GM12878 (cell line): Measurements from ENCODE around the gene OR51A7. TPM values are rescaled to one million over a fixed set of nuclear protein-coding genes. Genes with fewer than 3 reads are reported as not detected.

Experiments used
- ATAC-seq: fragments of 200-7000 bp; cut with Tn5 transposase; 3 replicates; pipeline ENCODE4 v1.9.1; 2020; ENCODE audit warnings: mild to moderate bottlenecking, moderate library complexity
- BruUV-seq: library from RNA; stranded (reverse); fragments of 400-500 nt; replicated peaks from 2 replicates; lab custom pipeline; 2021; lab: Mats Ljungman, UMichigan
- CTCF ChIA-PET: fragments of 300-600 bp; sonication (Branson Sonifier 250); formaldehyde crosslinking; extraction: SDS; loops from one replicate; lab custom pipeline; 2021; ENCODE audit warnings: inconsistent platforms; lab: Yijun Ruan, JAX
- POLR2A ChIA-PET: fragments of 350-600 bp; formaldehyde crosslinking; extraction: SDS; loops from one replicate; lab custom pipeline; 2021; ENCODE audit warnings: inconsistent platforms; lab: Charles Lee
- RAD21 ChIA-PET: fragments of 300-600 bp; sonication (Branson Sonifier 250); formaldehyde crosslinking; loops from one replicate; lab custom pipeline; 2023; ENCODE audit warnings: antibody characterized with exemption; ENCODE audit not compliant: unreplicated experiment; lab: Charles Lee
- SMC1A ChIA-PET: fragments of 300-600 bp; sonication (Branson Sonifier 250); formaldehyde crosslinking; loops from one replicate; lab custom pipeline; 2023; ENCODE audit not compliant: unreplicated experiment, uncharacterized antibody; lab: Charles Lee
- DNase-seq: peaks from one replicate; pipeline ENCODE4 v3.0.0-alpha.2; 2011; ENCODE audit warnings: low read depth, low spot score
- FAIRE-seq: peaks from 3 replicates; lab custom pipeline; 2011; peaks lifted over from hg19 to GRCh38; lab: Jason Lieb, UNC
- H2AFZ ChIP-seq: 2 replicates; pipeline ENCODE4 v1.6.0; 2011; ENCODE audit warnings: low read depth, low read length, control low read depth; ENCODE audit not compliant: control insufficient read depth
- H3K27ac ChIP-seq: 2 replicates; pipeline ENCODE4 v1.5.1; 2011; ENCODE audit warnings: control low read depth; ENCODE audit not compliant: control insufficient read depth, insufficient read depth
- H3K27me3 ChIP-seq, 2 experiments: replicated peaks in 1 of 2; 2 replicates each; pipeline versions ENCODE4 v1.6.0 to v1.6.1; 2011; ENCODE audit warnings: low read length in 1 of 2; ENCODE audit not compliant: control insufficient read depth in 2 of 2, insufficient read depth in 2 of 2
- H3K36me3 ChIP-seq, 2 experiments: 2 replicates each; pipeline ENCODE4 v1.5.1; 2011; ENCODE audit warnings: low read length in 1 of 2; ENCODE audit not compliant: control insufficient read depth in 2 of 2, insufficient read depth in 2 of 2
- H3K4me1 ChIP-seq: 2 replicates; pipeline ENCODE4 v1.6.1; 2011; ENCODE audit warnings: mild to moderate bottlenecking, low read length, moderate library complexity, mixed read lengths; ENCODE audit not compliant: control insufficient read depth, insufficient read depth
- H3K4me2 ChIP-seq: 2 replicates; pipeline ENCODE4 v1.6.0; 2011; ENCODE audit warnings: control low read depth; ENCODE audit not compliant: control insufficient read depth, insufficient read depth
- H3K4me3 ChIP-seq: fragments of 200-600 bp; sonication (generic); 2 replicates; pipeline ENCODE4 v1.5.1; 2016
- H3K79me2 ChIP-seq: 2 replicates; pipeline ENCODE4 v1.6.0; 2011; ENCODE audit warnings: low read length; ENCODE audit not compliant: control insufficient read depth, insufficient read depth
- H3K9ac ChIP-seq: 2 replicates; pipeline ENCODE4 v1.8.0; 2011; ENCODE audit warnings: low read length, control low read depth, mixed read lengths; ENCODE audit not compliant: control insufficient read depth, insufficient read depth
- H3K9me3 ChIP-seq: replicated peaks from 3 replicates; pipeline ENCODE4 v1.5.1; 2011; ENCODE audit warnings: mild to moderate bottlenecking, low read length; ENCODE audit not compliant: control insufficient read depth, insufficient read depth
- H4K20me1 ChIP-seq: 2 replicates; pipeline ENCODE4 v1.6.0; 2011; ENCODE audit not compliant: control insufficient read depth, insufficient read depth
- CEBPB ChIP-seq, 2 experiments: fragments of 150-350 bp in 1 of 2; IDR thresholded peaks; 2 replicates each; pipeline ENCODE4 v1.6.1; 2012 to 2014; ENCODE audit warnings: low read depth in 2 of 2, low read length in 2 of 2, borderline replicate concordance in 1 of 2, inconsistent platforms in 1 of 2
- ESRRA ChIP-seq: IDR thresholded peaks from 2 replicates; pipeline ENCODE4 v1.6.1; 2012; ENCODE audit warnings: mild to moderate bottlenecking, low read length, improper control_type of control experiment
- PAX5 ChIP-seq: IDR thresholded peaks from 2 replicates; pipeline ENCODE4 v1.6.1; 2011; ENCODE audit warnings: low read depth, low read length, borderline replicate concordance
- PAX8 ChIP-seq: fragments of 450-650 bp; IDR thresholded peaks from 2 replicates; pipeline ENCODE4 v1.6.1; 2017; ENCODE audit warnings: mild to moderate bottlenecking, moderate library complexity
- WGBS: methylation state at CpG from one replicate; pipeline ENCODE4 v1.1.6; 2016; ENCODE audit warnings: low lambda C conversion rate; ENCODE audit not compliant: insufficient replicate concordance, insufficient coverage; ENCODE audit errors: missing lambda C conversion rate; 5-methylcytosine and 5-hydroxymethylcytosine counted together
- in situ Hi-C: fragments of 300-500 bp; cut with MboI; formaldehyde crosslinking; loops from 9 replicates; pipeline ENCODE4 v1.14.3; 2018; ENCODE audit warnings: mixed read lengths
- intact Hi-C: fragments of 100-400 bp; cut with micrococcal nuclease; formaldehyde crosslinking; loops from one replicate; pipeline ENCODE4 v1.14.2; 2022; ENCODE audit not compliant: unreplicated experiment
- polyA plus RNA-seq, 11 experiments: library from polyadenylated mRNA; depleted of rRNA in 4 of 11; unstranded in 6 of 11; stranded (reverse) in 5 of 11; fragments of >200 nt; fragmentation: Nextera tagmentation in 4 of 11; fragmentation: Illumina TruSeq in 1 of 11; extraction: Ambion mirVana in 4 of 11; extraction: Trizol in 1 of 11; gene quantifications; 1 replicate in 1 of 11; 2 replicates in 10 of 11; pipeline versions ENCODE4 v1.2.1 to v1.2.3, GENCODE V29; 2011 to 2016; ENCODE audit warnings: inconsistent platforms in 2 of 11, missing spikeins in 2 of 11, low read depth in 1 of 11
- total RNA-seq, 4 experiments: library from RNA; depleted of rRNA in 3 of 4; stranded (reverse); fragments of >200 nt in 3 of 4; fragmentation: Illumina TruSeq in 1 of 4; extraction: Trizol in 1 of 4; gene quantifications; 2 replicates each; pipeline versions ENCODE4 v1.2.1 to v1.2.3, GENCODE V29; 2013 to 2021
- TF ChIP-seq, protein P1 (sequence below): IDR thresholded peaks from 2 replicates; pipeline ENCODE4 v1.6.1; 2012; ENCODE audit warnings: mild to moderate bottlenecking, low read depth, low read length

The OR51A7 gene
- total and polyA plus RNA-seq, 10 of the 15 experiments (the other 5 are each of a cell fraction or from before 2014, with no cell fraction given), result not detected

DNA sequence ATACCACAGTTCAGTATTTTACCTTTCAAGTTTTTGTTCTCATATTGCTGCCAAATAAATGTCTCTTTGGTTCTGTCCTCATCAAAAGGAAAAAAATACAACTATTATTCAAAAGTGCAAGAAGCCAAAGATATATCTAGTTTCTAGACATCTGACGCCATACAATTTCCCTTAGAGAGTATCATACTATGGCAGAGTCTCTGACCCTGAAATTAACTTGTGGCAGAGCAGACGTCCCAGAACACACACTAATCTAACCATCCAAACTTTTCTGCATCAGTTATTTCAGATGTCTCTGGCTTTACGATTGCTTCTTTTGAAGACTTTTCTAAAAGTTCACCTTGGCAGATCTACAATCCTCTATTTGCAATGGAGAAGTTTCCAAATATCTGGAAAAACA is 19.2 kb upstream of the OR51A7 start:
- DNase-seq (no peak), FAIRE-seq (no peak), ATAC-seq (no peak)
- H3K4me2 ChIP-seq, result no peak overlapping the region
- 30% methylated on average over 3 of the region's 3 CpGs for WGBS
- ChIA-PET CTCF (no interaction called here), RAD21 (no interaction called here), SMC1A (no interaction called here), POLR2A (no interaction called here)
- no peaks in the 10 kb centered on the region for H3K27me3 ChIP-seq
- no peaks in the 10 kb centered on the region for H3K79me2 ChIP-seq
- no TSS peak for BruUV-seq
- H2AFZ ChIP-seq, result no peak overlapping the region
- TF ChIP-seq, protein P1, sequence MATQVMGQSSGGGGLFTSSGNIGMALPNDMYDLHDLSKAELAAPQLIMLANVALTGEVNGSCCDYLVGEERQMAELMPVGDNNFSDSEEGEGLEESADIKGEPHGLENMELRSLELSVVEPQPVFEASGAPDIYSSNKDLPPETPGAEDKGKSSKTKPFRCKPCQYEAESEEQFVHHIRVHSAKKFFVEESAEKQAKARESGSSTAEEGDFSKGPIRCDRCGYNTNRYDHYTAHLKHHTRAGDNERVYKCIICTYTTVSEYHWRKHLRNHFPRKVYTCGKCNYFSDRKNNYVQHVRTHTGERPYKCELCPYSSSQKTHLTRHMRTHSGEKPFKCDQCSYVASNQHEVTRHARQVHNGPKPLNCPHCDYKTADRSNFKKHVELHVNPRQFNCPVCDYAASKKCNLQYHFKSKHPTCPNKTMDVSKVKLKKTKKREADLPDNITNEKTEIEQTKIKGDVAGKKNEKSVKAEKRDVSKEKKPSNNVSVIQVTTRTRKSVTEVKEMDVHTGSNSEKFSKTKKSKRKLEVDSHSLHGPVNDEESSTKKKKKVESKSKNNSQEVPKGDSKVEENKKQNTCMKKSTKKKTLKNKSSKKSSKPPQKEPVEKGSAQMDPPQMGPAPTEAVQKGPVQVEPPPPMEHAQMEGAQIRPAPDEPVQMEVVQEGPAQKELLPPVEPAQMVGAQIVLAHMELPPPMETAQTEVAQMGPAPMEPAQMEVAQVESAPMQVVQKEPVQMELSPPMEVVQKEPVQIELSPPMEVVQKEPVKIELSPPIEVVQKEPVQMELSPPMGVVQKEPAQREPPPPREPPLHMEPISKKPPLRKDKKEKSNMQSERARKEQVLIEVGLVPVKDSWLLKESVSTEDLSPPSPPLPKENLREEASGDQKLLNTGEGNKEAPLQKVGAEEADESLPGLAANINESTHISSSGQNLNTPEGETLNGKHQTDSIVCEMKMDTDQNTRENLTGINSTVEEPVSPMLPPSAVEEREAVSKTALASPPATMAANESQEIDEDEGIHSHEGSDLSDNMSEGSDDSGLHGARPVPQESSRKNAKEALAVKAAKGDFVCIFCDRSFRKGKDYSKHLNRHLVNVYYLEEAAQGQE, result no peak
- TF ChIP-seq ESRRA (no peak), CEBPB (IDR thresholded peaks at IDR 0.05; ENCODE audit: borderline replicate concordance in 1 of 2, low read depth in 2 of 2, low read length in 2 of 2) (no peak), PAX8 (no peak), PAX5 (no peak)
- H3K4me1 ChIP-seq, result no peaks in the 10 kb centered on the region
- H3K36me3 ChIP-seq, result no peaks in the 10 kb centered on the region
- H4K20me1 ChIP-seq, result no peaks in the 10 kb centered on the region
- H3K4me3 ChIP-seq, result no peak overlapping the region
- no peak overlapping the region for H3K9ac ChIP-seq
- H3K9me3 ChIP-seq, result no peaks in the 10 kb centered on the region
- no peak overlapping the region for H3K27ac ChIP-seq
- intact Hi-C loops (no loop called here), in situ Hi-C loops (no loop called here)
